22Rv1 (cell line): ENCODE measurements around the gene MED12L.

ENCODE experiments used
- ZFX ChIP-seq: fragments of 450-650 bp; IDR thresholded peaks from 2 replicates; pipeline ENCODE4 v1.6.1; 2017; ENCODE audit warnings: antibody characterized with exemption, borderline replicate concordance
- TF ChIP-seq, protein P1 (sequence below): fragments of 450-650 bp; IDR thresholded peaks from 2 replicates; pipeline ENCODE4 v1.5.1; 2017; ENCODE audit warnings: mild to moderate bottlenecking

DNA sequence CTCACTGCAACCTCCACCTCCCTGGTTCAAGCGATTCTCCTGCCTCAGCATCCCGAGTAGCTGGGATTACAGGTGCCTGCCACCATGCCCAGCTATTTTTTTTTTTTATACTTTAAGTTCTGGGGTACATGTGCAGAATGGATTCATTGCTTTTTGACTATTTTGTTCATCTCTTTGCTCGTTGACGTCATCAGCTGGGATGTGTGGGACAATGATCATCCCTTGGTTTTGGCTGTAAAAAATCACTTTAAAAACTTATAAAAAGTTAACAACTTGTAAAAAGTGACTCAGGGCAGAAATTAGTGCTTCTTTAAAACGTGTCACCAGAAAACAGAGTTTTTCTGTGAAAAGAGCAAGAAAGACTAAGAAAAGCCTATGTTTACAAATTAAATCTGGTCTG lies 337.6 kb downstream of the MED12L start:
- TF ChIP-seq, protein P1, sequence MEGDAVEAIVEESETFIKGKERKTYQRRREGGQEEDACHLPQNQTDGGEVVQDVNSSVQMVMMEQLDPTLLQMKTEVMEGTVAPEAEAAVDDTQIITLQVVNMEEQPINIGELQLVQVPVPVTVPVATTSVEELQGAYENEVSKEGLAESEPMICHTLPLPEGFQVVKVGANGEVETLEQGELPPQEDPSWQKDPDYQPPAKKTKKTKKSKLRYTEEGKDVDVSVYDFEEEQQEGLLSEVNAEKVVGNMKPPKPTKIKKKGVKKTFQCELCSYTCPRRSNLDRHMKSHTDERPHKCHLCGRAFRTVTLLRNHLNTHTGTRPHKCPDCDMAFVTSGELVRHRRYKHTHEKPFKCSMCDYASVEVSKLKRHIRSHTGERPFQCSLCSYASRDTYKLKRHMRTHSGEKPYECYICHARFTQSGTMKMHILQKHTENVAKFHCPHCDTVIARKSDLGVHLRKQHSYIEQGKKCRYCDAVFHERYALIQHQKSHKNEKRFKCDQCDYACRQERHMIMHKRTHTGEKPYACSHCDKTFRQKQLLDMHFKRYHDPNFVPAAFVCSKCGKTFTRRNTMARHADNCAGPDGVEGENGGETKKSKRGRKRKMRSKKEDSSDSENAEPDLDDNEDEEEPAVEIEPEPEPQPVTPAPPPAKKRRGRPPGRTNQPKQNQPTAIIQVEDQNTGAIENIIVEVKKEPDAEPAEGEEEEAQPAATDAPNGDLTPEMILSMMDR: no peak
- no peak for TF ChIP-seq ZFX
